Esophagus muscularis mucosa (tissue), 4 donors: Measurements from ENCODE around the gene PRR5L.

Source experiments
- EP300 ChIP-seq: sonication (generic); formaldehyde crosslinking; IDR thresholded peaks from one replicate; pipeline ENCODE4 v1.6.1; 2017; ENCODE audit warnings: antibody characterized with exemption
- POLR2A ChIP-seq: fragments of 450-650 bp; IDR thresholded peaks from one replicate; pipeline ENCODE4 v1.6.1; 2017; ENCODE audit warnings: antibody characterized with exemption, moderate library complexity, mild to moderate bottlenecking, low read depth
- TF ChIP-seq, protein P1 (sequence below), 3 experiments: fragments of 200-600 bp in 2 of 3; fragments of 450-650 bp in 1 of 3; sonication (generic) in 2 of 3; IDR thresholded peaks; one replicate each; pipeline ENCODE4 v1.5.1; 2017 to 2019; ENCODE audit warnings: antibody characterized with exemption in 3 of 3, mild to moderate bottlenecking in 2 of 3, moderate library complexity in 1 of 3

DNA sequence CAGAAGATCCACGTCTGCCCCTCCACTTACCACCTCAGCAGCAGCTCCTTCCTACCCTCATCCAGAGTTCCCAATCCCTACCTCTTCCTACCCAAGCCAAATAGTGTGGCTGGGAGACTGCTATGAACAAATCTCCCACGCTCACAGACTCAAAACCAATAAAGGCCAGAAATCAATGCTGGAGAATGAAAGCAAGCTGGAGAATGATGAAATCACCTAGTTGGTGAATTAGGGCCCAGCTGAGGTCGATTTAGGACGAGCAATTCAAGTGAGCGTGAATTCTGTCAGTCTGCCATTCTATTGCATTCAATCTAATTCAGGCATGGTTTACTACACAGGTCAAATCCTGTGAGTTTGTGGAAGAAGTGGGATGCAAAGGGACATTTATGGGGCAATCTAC, 29.3 kb upstream of the PRR5L start:
- TF ChIP-seq, protein P1, sequence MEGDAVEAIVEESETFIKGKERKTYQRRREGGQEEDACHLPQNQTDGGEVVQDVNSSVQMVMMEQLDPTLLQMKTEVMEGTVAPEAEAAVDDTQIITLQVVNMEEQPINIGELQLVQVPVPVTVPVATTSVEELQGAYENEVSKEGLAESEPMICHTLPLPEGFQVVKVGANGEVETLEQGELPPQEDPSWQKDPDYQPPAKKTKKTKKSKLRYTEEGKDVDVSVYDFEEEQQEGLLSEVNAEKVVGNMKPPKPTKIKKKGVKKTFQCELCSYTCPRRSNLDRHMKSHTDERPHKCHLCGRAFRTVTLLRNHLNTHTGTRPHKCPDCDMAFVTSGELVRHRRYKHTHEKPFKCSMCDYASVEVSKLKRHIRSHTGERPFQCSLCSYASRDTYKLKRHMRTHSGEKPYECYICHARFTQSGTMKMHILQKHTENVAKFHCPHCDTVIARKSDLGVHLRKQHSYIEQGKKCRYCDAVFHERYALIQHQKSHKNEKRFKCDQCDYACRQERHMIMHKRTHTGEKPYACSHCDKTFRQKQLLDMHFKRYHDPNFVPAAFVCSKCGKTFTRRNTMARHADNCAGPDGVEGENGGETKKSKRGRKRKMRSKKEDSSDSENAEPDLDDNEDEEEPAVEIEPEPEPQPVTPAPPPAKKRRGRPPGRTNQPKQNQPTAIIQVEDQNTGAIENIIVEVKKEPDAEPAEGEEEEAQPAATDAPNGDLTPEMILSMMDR (IDR thresholded peaks at IDR 0.05), result no peak
- TF ChIP-seq POLR2A (no peak), EP300 (no peak)
